AG10803 (cell line): ENCODE measurements around the gene ST14.

Source experiments
- DNase-seq: peaks from one replicate; pipeline ENCODE4 v3.0.0; 2010; ENCODE audit warnings: low read depth
- H3K4me3 ChIP-seq: 2 replicates; pipeline ENCODE4 v1.5.1; 2011; ENCODE audit warnings: mild to moderate bottlenecking, low read length, control low read depth
- TF ChIP-seq, protein P1 (sequence below): conservative IDR thresholded peaks from 2 replicates; pipeline ENCODE4 v1.5.1; 2011; ENCODE audit warnings: mild to moderate bottlenecking, low read length, control low read depth, inconsistent platforms

Gene ST14

DNA sequence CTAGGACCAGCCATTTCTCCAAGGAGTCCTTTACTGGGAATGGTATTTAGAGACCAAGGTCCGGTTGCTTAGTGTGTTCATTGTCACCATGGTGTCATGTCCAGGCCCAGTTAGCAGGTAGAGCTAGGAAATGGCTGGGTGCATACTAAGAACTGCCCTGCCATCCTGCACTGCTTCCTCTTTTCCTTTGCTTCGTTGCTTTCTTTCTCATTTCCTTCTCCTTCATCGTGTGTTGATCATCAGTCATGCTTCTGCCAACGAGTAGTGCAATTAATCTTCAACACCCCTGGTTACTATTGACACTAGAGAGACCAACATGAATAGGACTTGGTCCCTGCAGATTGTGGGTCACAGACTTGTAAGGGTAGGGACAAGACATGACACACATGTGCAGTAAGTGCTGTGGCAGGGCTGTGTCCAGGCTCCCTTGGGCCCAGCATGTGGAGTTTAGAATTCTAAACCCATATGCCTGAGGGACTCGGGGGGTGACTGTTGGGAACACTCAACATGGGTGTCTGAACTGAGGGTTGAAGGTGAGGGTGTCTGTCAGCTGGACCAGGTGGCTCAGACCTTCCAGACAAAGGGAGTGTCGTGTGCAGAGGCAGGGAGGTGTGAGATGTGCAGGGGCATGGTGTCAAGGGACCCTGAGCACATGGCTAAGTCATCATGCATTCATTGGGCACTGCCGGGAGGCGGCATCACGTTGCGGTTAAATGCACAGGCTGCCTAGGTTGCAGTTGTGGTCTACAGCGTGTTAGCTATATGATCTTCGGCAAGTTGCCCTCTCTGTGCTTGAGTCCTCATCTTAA, 42.6 kb downstream of the ST14 start:
- TF ChIP-seq, protein P1, sequence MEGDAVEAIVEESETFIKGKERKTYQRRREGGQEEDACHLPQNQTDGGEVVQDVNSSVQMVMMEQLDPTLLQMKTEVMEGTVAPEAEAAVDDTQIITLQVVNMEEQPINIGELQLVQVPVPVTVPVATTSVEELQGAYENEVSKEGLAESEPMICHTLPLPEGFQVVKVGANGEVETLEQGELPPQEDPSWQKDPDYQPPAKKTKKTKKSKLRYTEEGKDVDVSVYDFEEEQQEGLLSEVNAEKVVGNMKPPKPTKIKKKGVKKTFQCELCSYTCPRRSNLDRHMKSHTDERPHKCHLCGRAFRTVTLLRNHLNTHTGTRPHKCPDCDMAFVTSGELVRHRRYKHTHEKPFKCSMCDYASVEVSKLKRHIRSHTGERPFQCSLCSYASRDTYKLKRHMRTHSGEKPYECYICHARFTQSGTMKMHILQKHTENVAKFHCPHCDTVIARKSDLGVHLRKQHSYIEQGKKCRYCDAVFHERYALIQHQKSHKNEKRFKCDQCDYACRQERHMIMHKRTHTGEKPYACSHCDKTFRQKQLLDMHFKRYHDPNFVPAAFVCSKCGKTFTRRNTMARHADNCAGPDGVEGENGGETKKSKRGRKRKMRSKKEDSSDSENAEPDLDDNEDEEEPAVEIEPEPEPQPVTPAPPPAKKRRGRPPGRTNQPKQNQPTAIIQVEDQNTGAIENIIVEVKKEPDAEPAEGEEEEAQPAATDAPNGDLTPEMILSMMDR = no peak
- no peak overlapping the region for H3K4me3 ChIP-seq
- no peak for DNase-seq

DNA sequence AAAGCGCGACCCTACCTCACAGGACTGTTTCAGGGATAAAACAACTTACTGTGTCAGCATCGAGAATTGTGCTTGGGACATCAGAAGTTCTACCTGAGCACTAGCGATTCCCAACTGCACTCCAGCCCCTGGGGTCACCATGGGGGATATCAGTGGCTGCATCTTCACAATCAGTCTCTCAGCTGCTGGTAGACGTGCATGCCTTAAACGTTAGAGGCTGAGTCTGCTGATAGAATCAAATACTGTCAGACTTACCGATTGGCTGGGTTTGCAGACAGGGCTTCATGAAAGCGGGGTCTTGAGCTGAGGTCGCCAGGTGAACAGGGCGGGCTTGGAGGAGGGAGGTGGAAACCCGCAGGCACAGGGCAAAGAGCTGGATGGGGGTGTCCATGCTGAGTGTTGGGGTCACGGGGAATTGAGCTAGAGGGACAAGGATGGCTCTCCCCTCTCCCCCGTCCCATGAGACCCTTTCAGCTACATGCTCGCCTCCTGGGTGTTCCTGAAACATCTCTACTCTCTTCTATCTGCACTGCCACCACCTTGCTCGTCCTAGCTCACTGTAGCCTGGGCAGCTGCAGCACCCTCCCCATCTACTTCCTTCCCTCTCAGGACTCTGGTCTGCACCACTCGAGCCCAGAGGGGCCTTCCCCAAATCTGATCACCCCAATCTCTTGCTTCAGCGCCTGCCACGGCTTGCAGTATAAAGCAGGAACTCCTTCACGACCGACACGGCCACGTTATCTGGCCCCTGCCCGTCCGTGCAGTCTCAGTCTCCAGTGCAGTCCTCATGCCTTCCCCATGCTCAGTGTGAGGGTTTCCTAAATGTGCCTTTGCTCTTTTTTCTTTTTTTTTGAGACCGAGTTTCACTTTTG, 43.5 kb downstream of the ST14 start:
- TF ChIP-seq, protein P1 = no peak
- no peak for DNase-seq
- H3K4me3 ChIP-seq = no peak overlapping the region

DNA sequence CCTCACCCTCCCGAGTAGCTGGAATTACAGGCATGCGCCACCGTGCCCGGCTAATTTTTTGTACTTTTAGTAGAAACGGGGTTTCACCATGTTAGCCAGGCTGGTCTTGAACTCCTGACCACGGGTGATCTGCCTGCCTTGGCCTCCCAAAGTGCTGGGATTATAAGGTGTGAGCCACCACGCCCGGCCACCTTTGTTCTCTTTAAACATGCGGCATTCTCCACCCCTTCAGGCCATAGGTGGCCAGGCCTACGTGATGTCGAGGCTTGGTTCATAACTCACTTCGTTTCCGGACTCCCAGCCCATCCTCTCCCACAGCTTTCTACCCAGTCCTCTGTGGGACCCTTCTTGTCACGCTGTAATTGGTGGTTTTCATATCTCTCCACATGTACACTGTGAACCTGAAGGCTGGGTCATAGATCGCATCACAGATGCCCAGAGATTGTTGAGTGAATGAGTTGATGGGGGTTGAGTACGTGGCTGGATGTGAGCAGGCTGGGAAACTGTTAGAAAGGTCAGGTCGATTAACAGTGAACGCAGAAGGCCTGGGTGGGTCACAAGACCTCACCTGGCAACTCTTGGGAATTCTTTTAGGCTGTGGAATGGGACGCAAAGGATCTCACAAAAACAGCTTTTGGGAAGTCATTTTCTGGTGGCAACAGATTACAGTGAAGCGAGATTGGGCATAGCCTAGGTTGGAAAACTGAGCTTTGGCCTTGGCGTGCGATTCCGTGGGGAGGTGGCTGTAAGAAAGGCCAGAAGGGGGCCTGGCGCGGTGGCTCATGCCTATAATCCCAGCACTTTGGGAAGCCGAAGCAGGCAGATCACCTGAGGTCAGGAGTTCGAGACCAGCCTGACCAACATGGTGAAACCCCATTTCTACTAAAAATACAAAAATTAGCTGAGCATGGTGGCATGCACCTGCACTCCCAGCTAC, 44.5 kb downstream of the ST14 start:
- no peak for DNase-seq
- H3K4me3 ChIP-seq = no peak overlapping the region
- TF ChIP-seq, protein P1 = no peak

DNA sequence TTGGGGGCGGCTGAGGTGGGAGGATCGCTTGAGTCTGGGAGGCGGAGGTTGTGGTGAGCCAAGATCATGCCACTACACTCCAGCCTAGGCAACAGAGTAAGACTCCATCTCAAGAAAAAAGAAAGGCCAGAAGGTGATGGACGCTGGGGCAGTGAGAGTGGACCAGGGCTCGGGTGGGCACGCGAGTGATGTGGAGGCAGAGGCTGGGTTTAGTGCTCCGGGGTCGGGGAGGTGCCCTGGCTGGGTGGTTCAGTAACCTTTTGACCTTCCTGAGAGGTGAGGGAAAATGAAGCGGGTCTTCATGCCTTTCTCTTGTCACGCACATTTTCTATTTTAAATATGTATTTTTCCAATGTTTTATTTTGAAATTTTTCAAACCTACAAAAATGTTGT, 45.1 kb downstream of the ST14 start:
- DNase-seq = no peak
- no peak overlapping the region for H3K4me3 ChIP-seq
- TF ChIP-seq, protein P1 = no peak

DNA sequence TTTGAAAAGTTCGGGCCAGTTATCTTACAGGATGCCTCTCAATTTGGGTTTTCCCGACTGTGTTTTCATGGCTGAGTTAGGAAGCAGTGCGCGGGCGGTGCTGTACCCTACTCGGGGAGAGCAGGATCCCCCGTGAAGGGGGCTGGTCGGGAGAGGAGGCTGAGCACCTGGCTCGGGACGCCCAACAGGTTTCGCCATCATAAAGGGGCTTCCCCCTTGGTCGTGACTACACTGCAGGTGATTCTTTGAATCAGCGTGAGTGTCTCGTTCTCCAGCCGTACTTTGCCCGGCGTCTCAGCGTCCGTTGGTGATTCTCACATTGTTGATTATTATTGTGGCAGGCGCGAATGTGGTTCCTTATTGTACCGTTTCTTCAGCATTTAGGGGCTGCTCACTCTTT, 46.6 kb downstream of the ST14 start:
- DNase-seq = no peak
- no peak overlapping the region for H3K4me3 ChIP-seq
- TF ChIP-seq, protein P1 = no peak

- DNase-seq = no peak
- no peak overlapping the region for H3K4me3 ChIP-seq
- TF ChIP-seq, protein P1 = no peak
Observed at GRCh38 chr11:130208241-130209127, 48.9 kb downstream of the ST14 start.
